GM12801 (cell line): Measurements from ENCODE around the gene PLD4.

Source experiments
- TF ChIP-seq, protein P1 (sequence below): IDR thresholded peaks from one replicate; pipeline ENCODE4 v1.5.1; 2011; ENCODE audit warnings: control low read depth; ENCODE audit not compliant: insufficient read length; ENCODE audit errors: extremely low read depth

PLD4 gene

DNA sequence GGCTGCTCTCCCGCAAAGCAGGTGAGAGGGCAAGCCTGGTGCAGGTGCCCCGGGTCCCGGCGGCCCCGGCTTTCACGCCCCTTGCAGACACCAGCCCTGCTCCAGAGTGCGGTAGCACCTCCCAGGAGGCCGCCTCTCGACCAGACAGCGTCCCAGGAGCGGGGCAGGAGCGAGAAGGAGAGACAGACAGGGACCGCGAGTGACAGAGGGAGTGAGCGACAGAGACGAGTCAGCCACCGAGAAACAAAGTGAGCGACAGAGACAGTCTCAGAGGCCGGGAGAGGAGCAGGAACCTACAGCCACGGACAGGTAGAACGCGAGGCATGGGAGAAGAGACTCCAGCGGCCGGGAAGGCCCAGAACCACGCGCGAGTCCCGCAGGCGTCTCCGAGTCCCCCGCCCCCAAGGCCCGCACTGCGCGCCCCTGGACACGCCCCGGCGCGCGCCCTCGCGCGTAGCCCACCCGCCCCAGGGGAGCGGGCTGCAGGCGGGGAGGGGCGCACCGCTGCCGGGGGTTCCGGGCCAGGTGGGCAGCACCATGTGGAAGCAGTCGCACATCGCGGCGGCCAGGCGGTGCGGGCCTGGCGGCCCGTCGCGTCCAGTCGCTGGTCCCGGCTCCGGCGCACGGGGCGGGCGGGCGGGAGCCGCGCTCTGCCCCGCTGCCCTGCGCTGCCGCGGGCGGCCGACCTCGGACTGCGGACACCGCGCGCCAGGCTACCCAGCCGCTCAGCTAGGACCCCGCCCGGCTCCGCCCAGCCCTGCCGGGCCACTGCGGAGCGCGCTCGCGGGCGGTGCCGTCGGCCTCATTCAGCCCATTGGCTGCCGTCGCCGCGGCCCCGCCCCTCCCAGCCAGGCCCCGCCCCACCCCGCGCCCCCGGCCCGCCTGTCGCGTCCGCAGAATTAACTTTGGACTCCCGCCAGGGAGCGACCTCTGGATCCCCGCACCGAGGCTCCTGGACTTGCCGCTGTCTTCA lies 53.3 kb downstream of the PLD4 start, which contains the start of gene AHNAK2:
TSS of gene AHNAK2 (minus strand) at position 694 of the 973 bp plus-strand sequence. CDS start at position 557, 137 bp downstream.
- TF ChIP-seq, protein P1, sequence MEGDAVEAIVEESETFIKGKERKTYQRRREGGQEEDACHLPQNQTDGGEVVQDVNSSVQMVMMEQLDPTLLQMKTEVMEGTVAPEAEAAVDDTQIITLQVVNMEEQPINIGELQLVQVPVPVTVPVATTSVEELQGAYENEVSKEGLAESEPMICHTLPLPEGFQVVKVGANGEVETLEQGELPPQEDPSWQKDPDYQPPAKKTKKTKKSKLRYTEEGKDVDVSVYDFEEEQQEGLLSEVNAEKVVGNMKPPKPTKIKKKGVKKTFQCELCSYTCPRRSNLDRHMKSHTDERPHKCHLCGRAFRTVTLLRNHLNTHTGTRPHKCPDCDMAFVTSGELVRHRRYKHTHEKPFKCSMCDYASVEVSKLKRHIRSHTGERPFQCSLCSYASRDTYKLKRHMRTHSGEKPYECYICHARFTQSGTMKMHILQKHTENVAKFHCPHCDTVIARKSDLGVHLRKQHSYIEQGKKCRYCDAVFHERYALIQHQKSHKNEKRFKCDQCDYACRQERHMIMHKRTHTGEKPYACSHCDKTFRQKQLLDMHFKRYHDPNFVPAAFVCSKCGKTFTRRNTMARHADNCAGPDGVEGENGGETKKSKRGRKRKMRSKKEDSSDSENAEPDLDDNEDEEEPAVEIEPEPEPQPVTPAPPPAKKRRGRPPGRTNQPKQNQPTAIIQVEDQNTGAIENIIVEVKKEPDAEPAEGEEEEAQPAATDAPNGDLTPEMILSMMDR, result no peak

DNA sequence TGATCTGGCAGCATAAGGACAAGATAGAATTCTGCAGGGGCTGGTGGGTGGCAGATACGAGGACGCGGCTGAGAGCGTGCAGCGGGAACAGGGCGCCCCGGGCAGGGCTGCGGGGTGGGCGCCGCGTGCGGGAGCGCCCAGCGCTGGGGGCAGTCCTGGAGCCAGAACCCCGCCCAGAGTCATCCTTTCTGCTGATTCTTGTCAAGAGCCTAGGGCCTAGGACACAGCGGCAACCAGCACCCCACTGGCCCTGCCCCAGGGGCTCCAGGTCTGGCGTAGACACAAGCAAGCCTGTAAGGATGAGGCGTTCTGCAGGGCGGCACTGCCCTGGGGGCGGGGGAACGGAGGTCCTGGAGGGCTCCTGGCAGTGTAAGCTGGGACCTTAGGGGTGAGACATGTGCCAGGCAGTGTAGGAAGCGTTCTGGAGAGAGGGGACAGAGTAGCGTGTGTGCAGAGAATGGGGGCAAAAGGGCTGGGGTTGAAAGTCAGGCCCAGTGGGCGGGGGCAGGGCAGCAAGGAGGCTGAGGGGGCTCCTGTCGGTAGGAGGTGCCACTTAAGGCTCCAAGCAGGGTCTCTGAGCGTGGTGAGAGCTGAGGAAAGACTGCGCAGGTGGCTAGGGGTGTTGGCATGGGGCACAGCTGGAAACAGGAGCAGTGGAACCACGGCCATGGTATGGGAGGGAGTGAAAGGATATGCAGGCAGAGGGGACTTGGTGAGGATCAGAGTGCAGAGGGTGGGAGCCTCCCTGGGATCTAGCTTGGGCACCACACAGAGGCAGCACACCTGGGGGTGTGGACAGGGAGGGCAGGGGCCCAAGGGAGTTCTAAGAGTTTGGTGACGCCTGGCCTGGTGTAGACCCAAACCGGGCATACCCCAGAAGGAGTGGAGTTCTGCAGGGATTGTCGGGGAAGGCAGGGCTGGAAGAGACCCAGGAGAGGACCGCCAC lies 54.3 kb downstream of the PLD4 start:
- TF ChIP-seq, protein P1, result no peak

DNA sequence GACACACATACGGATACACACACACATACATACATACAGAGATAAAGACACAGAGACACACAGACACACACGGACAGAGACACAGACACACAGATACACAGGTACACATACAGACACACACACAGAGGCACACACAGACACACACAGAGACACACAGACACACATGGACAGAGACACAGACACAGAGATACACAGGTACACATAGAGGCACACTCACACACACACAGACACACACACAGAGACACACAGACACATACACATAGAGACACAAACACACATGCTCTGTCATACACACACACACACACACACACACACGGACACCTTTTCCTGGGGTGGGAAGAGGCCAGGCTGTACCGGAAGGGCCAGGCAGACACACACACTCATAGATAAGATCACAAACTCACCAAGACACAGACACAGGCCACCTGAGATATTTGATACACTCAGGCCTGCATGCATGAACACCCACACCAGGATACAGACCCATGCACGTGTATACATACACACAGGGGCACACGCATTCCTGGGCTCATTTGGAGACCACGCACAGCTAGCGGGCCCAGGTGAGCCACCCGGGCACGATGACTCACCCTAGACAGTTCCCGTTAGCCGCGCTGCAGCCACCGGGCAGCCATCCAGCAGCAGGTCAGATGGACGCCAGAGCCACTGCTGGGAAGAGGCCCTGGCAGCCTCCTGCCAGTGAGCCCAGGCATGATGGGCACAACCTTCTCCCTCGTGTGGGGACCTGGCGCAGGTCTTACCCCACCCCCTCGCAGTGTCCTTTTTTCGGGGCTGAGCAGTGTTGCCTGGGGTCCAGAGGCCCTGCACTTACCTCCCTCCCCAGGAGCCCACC lies 55.3 kb downstream of the PLD4 start:
- TF ChIP-seq, protein P1, result no peak

DNA sequence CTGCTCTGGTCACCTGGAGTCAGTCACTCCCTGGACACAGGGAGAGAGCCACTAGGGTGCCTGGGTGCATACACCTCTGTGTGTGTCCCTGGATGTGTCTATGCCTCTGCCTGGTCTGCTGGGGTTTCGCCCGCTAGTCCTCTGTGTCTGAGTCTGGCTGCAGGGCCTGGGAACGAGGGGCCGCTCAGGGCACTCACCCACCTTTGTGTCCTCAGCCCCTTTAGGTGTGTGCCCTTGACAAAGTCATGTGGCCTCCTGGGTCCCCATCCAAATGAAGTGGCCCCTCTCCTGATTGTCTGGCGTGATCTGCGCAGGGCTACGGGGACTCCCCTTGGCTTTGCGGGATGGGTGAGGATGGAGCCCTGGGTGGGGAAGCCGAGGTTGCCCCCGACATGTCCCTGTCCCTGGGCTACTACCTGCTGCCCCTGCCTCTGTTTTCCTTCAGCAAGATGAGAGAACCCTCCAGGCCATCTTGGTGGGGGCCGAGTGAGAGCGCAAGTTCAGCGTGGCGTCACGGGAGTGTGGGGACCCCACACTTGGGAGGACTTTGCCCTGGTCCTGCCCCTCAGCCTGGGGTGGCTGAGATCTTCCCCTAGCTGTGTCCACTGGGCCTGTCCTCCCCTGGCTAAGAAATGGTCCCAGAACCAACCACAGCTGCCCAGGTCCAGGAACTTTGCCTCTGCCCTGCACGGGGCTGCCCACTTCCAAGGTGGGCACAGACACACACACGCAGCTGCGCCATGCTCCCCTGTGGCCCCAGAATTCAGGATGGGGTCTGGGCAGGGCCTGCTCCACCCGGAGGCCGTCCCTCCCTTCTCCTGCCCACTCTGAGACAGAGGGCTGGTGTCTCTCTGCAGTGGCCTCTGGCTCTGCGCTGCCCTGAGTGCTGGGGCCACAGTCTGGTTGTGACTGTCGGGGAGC lies 56.2 kb downstream of the PLD4 start:
- TF ChIP-seq, protein P1, result no peak

DNA sequence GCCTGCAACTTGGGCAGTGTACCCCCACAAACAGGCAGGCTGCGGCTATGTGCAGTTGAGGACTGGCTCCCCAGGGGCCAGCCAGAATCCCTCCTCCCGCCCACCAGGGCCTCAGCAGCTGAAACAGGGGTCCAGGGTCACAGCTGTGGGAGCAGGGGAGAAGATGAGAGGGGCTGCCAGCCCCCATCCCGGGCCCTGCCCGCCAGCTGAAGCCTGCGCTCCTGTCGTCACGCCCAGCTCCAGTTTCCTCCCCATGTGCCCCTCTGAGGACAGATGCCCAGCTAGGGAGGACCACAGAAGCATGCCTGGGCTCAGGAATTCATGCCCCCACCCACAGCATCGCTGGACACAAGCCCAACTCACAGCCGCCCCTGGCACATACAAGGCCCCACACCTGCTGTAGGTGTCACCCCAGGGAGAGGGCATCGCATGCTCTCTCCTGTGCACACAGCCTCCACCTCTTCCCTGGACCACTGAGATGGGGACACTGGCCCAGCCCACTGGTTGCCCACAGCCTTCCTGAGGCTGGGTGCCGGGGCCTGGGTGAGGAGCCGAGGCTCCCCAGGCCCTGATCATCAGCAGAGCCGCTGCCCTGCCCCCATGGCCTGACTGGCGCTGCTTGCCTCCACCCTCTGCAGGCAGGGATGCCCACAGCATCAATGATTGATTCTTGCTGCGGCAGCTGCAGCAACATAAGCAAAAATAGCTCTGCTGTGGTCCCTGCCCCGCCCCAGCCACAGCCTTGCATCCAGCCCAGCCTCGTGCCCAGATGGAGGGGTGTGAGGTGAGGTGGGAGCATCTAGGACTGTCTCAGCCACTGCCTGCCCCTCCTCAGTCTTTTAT lies 57.2 kb downstream of the PLD4 start:
- TF ChIP-seq, protein P1, result no peak
